Peyer's patch (tissue), 4 donors: ENCODE measurements around the gene LAG3.

Experiments used
- POLR2A ChIP-seq, 2 donors: fragments of 450-650 bp; IDR thresholded peaks; one replicate each; pipeline ENCODE4 v1.5.1; 2017; ENCODE audit warnings: antibody characterized with exemption in 2 of 2, mild to moderate bottlenecking in 2 of 2, moderate library complexity in 2 of 2
- TF ChIP-seq, protein P1 (sequence below), 6 experiments: fragments of 450-650 bp in 4 of 6; fragments of 200-600 bp in 2 of 6; sonication (generic) in 1 of 6; IDR thresholded peaks; one replicate each; pipeline ENCODE4 v1.5.1; 2017 to 2019; ENCODE audit warnings: antibody characterized with exemption in 6 of 6, mild to moderate bottlenecking in 3 of 6, moderate library complexity in 1 of 6

DNA sequence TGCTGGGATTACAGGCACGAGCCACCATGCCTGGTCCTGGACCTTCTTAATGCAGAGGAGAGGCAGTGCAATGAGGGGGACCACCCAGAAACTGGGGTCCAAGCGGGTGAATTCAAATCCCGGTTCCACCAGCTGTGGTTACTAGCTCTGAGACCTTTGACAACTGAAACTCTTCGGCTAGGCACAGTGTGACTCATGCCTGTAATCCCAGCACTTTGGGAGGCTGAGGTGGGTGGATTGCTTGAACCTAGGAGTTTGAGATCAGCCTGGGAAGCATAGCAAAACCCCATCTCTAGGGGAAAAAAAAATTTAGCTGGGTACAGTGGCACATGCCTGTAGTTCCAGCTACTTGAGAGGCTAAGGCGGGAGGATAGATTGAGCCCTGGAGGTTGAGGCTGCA lies 12.0 kb downstream of the LAG3 start:
- TF ChIP-seq, protein P1, sequence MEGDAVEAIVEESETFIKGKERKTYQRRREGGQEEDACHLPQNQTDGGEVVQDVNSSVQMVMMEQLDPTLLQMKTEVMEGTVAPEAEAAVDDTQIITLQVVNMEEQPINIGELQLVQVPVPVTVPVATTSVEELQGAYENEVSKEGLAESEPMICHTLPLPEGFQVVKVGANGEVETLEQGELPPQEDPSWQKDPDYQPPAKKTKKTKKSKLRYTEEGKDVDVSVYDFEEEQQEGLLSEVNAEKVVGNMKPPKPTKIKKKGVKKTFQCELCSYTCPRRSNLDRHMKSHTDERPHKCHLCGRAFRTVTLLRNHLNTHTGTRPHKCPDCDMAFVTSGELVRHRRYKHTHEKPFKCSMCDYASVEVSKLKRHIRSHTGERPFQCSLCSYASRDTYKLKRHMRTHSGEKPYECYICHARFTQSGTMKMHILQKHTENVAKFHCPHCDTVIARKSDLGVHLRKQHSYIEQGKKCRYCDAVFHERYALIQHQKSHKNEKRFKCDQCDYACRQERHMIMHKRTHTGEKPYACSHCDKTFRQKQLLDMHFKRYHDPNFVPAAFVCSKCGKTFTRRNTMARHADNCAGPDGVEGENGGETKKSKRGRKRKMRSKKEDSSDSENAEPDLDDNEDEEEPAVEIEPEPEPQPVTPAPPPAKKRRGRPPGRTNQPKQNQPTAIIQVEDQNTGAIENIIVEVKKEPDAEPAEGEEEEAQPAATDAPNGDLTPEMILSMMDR (IDR thresholded peaks at IDR 0.05): no peak
- no peak for TF ChIP-seq POLR2A (IDR thresholded peaks at IDR 0.05)
